ENCODE data around the gene LRRC39. TPM values are rescaled to one million over a fixed set of nuclear protein-coding genes. Genes with fewer than 3 reads are reported as not detected.

The LRRC39 gene
- total RNA-seq, 1 donor from 2014 or later: 0.33 TPM

DNA sequence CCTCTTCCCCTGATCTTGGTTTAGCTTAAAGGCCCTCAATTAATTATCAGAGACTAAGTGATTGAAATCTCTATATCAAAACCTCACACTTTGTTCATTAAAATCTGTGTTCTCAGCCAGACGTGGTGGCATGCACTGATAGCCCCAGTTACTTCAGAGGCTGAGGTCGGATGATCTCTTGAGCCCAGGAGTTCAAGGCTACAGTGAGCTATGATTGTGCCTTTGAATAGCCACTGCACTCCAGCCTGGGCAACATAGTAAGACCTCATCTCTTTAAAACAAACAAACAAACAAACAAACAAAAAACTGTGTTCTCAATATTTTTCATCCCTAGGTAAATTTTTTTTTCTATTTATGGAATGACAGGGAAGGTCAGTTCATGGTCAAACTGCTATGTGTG, 26.4 kb downstream of the LRRC39 start:
- no peak for DNase-seq (ENCODE audit: low spot score)
- no peak for ATAC-seq

DNA sequence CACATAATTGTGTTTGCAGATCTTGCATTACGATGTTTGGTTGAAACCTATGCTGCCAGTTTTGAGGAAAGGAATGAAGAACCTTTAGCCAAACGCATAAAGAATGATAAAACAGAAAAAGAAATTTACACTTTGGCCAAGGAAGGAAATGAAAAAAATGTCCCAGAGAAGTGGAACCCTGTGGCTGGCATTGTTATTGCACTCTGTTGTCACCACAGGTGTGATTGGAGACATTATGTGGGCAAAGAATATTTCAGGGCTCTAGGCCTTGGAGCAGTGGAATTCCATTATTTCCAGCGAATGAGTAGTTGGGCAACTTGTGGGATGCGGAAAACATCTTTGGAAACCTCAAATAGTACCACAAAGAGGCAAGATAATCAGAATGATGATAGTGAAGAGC, 30.2 kb downstream of the LRRC39 start:
- ATAC-seq (no peak), DNase-seq (ENCODE audit: low spot score) (no peak)

DNA sequence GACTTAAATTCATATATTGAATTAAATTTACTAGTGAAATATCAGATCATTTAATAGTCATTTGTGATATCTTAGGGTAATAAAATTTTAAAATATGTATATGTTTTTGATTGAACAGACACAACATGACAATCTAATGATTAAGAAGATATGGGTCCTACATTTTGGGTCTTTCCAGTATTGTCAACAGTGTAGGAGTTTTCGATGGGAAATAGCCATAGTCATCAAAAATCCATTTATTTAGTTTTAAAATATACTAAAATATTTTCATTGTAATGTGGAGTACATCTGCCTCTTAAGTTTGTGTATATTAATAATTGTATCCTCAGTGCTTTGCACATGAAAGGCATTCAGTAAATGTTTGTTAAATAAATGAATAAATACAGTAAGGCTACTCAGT, 31.1 kb downstream of the LRRC39 start:
- ATAC-seq (no peak), DNase-seq (ENCODE audit: low spot score) (no peak)

DNA sequence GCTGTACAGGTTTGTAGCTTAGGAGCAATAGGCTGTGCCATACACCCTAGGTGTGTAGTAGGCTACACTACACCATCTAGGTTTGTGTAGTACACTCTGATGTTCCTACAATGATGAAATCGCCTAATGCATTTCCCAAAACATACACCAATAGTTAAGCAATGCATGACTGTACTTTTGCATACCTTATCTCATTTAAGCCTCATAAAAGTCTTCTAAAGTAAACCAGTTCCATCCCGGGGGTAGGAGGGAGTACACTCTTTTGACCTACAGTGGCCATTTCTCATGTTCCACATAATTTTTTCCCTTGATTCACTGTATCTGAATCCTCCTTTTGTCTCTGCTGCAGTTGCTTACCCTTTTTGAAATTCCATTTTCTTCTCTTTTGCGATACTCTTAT, 32.9 kb downstream of the LRRC39 start:
- ATAC-seq: no peak

DNA sequence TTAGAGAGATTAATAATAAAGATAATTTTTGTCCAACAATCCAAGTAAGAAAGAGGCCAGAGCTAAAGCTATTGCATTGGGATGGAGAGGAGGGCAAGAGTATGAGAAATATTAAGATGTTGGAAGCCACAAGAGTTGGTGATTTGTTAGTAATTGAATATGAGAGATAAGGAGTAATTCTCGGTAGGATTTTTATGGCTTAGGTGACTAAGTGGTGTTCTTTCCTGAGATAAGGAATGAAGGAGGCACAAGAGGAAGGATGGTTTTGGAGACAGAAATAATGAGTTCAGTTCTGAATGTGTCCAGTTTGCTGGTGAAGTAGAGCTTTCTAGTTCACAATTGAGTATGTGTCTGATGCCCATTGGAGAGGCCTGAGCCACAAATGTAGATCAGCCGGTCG, 35.7 kb downstream of the LRRC39 start:
- DNase-seq (ENCODE audit: low spot score): no peak
- no peak for ATAC-seq

More for the DNA sequence above, 32.9 kb downstream of the LRRC39 start:
- no peak for DNase-seq (ENCODE audit: low spot score)

DNA sequence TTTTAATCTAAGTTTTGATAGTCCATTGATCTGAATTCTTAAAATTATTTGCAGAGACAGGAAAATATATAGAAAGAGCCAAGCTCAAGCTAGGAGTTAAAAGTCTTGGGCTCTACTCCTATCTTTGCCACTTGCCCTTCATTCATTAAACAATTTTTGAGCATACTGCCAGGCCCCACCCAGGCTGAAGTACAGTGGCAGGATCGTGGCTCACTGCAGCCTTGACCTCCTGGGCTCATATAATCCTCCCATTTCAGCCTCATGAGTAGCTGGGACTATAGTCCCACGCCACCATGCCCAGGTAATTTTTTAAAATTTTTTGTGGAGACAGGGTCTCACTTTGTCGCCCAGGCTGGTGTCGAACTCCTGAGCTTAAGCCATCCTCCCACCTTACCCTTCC, 36.9 kb downstream of the LRRC39 start:
- ATAC-seq: no peak
- no peak for DNase-seq (ENCODE audit: low spot score)

DNA sequence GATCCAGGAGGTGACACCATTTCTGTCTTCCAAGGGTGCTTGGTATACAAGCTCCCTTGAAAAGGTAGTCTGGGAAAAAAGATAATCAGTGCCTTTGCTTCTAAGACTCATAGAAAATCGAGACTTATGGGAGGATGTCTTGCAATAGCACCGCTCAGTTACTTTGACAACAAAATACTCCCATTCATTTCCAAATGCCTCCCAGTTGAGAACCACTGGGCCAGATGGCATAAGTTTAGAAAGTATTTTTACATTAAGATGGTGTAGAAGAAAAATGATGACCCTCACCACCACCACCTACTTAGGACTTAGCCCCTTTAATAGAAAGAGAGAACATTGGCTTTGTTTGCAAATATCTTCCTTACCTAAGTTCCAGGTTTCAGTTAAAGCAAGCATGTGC, 40.5 kb downstream of the LRRC39 start:
- DNase-seq (ENCODE audit: low spot score) (no peak), ATAC-seq (no peak)

DNA sequence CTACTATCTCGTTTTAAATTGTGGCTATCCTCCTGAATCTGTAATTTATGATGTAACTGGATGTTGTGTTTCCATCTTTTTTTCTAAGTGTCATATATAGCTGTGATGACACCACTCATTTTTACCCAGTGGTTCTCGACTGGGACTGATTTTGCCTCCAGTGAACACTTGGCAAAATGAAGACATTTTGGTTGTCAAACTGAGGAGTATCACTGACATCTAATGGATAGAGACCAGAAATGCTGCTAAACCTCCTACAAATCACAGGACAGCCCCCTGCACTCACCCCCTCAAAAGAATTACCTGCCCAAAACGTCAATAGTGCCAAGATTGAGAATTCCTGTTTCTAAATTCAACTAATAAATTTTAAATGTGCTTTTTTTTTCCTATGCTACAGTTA, 43.2 kb downstream of the LRRC39 start:
- DNase-seq (ENCODE audit: low spot score): no peak
- no peak for ATAC-seq

DNA sequence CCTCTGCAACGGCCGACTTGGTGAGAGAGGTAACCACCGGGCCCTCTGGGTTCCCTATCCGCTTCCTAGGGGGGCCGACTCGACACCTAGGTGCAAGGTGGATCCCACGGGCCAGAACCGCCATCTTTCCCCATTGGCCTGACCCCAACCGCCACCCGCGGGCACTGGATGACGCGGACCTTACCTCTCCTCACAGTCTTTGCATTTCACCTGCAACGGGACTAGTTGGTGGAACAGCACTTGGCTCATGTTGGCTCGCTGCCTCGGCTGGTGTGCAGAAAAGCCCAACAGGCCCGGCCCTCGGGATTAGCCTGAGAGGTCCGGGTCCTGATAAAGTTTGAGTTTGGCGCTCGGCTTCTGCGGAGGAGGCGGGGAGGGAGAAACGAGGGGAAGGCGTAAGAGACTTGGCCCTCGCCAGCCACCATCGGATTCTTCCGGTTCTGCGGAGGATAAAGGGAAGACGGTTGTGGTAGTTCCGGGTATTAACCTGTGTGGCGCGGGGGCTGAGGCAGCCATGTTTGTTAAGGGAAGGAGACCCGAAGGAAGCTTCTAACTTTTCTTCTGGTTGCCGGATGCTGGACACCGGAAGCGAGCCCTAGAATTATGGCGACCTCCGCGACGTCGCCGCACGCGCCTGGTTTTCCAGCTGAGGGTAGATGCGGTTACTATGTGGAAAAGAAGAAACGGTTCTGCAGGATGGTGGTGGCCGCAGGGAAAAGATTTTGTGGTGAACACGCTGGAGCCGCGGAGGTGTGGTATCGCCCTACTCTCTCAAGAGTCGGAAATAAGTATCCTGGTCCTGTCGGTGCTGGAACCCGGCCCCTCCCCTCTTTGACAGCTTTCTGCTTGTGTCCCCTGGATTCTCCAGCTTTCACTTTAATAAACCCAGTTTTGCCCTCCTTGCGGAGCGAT, 45.2 kb downstream of the LRRC39 start, which contains the start of the genes SASS6 and TRMT13:
Gene SASS6 (minus strand): TSS at position 365 of the 912 bp plus-strand sequence. CDS start 116 bp downstream, at position 249.
Gene TRMT13 (plus strand): TSS at position 598 of the 912 bp plus-strand sequence. CDS start 6 bp downstream, at position 604.
- DNase-seq (ENCODE audit: low spot score): peak; percentile 99
- peak; percentile 96 for ATAC-seq

DNA sequence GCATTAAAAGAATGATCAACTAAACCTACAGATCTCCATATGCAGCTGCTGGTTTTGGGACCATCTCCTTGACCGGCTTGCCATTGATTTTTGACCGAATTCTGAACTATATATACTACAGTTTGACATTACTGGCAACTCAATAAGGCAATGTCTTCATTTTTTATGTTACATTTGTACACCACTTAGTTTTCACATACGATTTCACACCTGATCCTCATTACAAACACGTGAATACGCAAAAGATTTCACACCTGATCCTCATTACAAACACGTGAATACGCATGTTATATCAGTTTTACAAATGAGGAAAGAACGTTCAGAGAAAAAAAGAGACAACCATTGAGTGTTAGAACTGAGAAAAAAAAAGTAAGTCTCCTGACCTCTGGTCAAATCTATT, 46.4 kb downstream of the LRRC39 start:
- no peak for ATAC-seq
- DNase-seq (ENCODE audit: low spot score): no peak

DNA sequence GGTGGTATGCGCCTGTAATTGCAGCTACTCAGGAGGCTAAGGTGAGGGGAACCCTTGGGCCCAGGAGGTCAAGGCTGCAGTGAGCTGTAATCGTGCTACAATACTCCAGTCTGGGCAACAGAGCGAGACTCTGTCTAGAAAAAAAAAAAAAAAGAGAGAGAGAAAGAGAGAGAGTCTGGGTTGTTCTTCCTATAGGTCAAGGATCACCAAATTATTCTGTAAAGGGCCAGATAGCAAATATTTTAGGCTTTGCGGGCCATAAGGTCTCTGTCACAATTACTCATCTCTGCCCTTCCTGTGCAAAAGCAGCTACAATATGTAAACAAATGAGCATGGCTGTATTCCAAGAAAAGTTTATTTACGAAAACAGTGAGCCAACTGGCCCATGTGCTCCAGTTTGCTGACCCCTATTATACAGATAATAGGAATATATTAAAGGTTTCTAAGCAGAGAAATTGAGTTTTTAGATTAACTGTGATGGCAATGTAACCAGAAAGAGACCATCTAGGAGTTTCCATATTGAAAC, 47.4 kb downstream of the LRRC39 start:
- ATAC-seq: peak; percentile 39

DNA sequence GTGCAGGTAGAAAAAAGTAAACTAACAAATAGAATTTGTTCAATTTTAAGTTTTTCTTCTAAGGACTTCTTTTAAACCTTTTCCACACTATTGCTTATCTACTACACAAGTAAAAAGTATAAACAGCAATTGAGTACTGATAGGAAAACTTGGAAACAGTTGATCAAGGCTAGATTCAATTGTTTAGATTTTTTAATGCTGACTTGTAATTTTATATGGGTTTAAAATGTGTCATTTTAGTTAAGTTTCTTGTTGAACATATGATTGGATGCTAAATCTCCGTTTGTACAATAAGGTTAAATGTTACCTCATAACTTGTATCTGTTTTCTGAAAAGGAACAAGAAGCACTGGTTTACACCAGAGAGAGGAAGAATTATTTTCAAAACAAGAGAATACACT, 50.8 kb downstream of the LRRC39 start:
- ATAC-seq (no peak), DNase-seq (ENCODE audit: low spot score) (no peak)

More for the DNA sequence above, 47.4 kb downstream of the LRRC39 start:
- DNase-seq (ENCODE audit: low spot score): no peak

DNA sequence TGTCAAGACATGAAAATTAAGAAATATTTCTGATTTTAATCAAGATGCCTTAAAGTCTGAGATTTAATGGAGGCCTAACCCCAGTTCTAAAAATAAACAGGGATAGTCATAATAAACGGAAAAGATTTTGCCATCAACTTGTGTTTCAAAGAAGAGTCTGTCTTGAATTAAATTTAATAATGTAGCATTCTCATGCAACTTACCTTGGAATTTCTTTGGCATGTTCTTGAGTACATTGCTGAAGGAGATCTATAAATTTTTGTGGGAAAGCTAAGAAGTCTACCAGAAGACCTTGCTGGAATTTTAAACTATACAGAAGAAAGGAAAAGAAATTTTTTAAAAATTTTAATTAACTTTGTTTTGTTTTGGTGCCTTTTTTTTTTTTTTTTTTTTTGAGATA, 55.9 kb downstream of the LRRC39 start:
- DNase-seq (ENCODE audit: low spot score) (no peak), ATAC-seq (no peak)

DNA sequence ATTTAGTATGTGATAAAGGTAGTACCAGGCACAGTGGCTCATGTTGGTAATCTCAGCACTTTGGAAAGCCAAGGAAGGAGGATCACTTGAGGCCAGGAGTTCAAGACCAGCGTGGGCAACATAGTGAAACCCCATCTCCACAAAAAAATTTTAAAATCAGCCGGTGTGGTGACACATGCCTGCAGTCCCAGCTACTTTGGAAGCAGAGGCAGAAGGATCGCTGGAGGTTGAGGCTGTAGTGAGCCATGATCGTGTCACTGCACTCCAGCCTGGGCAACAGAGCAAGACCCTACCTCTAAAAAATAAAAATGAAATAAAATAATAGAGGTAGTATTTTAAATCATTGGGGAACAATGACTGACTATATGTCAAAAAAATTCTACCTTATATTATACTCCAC, 62.5 kb downstream of the LRRC39 start:
- DNase-seq (ENCODE audit: low spot score) (no peak), ATAC-seq (no peak)

DNA sequence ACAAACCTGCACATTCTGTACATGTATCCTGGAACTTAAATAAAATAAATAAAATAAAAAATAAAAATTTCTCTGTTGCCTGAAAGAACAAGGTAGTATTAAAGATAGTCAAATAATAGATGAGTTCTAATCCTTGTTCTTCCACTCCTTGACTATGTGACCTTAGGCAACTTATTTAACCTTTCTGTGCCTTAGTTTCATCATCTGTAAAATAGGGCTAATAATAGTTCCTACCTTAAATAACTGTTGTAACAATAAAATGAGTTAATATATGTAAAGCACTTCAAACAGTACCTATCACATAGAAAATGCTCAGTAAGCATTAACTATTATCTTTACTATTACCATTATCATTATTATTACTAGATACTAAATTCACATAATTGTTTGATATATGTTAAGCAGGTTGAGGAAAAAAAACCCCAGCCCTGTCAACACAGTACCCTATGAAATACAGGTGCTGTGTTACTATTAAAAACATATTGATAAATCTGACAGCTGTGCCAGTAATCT, 68.4 kb downstream of the LRRC39 start:
- ATAC-seq (no peak), DNase-seq (ENCODE audit: low spot score) (no peak)

DNA sequence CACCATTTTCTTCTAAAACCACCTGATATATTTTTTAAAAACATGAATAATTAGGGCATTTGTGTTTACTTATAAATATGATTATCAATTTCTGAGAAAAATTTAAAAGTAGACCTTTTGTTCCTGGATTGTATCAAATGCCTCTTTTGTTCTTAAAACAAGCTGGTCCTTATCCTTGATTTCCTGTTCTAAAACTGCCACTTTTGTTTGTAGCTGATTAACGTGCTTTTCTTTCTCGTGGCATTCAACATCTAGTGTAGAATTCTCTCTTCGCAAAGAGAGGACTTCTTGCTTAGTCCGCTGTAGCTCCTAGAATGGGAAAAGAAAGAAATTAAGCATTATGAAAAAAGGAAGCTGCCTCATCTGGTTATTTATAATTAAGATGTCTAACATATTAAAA, 70.4 kb downstream of the LRRC39 start:
- ATAC-seq: no peak
- no peak for DNase-seq (ENCODE audit: low spot score)

DNA sequence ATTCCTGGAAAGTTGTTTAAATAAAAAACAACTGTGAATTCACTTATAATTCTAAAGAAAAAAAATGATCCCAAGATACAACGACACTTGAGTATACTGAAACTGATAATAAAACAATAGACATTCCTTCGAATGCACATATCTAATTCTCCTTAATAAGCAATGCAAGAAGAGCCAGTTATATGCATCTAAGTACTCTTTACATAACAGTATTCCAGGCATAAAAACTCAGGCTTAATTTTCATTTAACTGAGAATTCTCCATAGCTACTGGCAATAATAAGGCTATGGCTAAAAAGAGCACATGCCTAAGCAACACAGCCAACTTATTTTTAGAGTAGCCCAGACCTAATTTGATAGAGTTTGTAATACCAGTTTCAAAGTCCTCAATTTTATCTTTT, 76.5 kb downstream of the LRRC39 start:
- ATAC-seq: no peak
- no peak for DNase-seq (ENCODE audit: low spot score)

DNA sequence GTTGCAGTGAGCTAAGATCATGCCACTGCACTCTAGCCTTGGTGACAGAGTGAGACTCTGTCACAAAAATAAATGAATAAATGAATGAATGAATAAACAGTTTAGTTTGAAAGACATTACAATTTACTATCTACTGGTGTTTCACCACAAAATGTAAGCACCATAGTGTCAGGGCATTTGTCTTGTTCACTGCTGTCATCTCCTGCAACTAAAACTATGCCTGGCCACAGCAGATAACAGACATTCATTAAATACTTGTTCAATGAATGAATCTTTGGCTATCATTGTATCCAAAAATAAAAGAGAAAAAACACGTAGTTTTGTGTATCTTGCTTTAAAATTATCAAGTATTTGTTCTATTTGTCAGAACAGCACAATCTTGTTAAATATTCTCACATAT, 77.9 kb downstream of the LRRC39 start:
- DNase-seq (ENCODE audit: low spot score) (no peak), ATAC-seq (no peak)
